Activated CD8-positive, alpha-beta memory T cell treated with anti-CD3 and anti-CD28 coated beads, Interleukin-2, amount 50 U/mL, for 24 hours (primary cell): ENCODE measurements around the gene DXO.
"Not testable (repeated sequence)": the region's sequence is repeated elsewhere in the genome, so short reads cannot be mapped to it uniquely, and the experiment has no call there.

Experiments used
- DNase-seq: peaks from one replicate; pipeline ENCODE4 v3.0.0-alpha.2; 2020; ENCODE audit errors: extremely low read depth

The DXO gene

DNA sequence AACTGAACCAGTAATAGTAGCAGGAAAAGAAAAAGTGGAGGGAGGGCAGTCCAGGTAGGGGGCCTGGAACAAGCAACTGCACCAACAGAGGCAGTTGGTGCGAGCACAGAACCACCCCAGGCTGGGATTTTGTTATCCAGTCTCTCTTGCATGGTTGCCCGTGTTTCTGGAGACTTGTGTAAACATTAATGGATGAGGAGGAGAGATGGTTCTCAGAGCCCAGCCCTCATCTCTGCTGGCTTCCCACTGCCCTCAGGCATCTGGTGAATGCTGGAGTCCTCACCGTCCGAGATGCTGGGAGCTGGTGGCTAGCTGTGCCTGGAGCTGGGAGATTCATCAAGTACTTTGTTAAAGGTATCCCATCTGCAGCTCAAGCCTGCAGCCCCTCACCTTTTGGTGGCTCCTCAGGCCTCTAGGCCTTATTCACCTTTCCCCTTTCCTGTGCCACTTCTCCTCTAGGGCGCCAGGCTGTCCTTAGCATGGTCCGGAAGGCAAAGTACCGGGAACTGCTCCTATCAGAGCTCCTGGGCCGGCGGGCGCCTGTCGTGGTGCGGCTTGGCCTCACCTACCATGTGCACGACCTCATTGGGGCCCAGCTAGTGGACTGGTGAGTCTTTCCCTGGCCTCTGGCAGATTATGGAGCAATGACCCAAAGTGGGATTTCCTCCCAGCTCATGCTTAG, 8.4 kb upstream of the DXO start:
- DNase-seq: not testable (repeated sequence)

DNA sequence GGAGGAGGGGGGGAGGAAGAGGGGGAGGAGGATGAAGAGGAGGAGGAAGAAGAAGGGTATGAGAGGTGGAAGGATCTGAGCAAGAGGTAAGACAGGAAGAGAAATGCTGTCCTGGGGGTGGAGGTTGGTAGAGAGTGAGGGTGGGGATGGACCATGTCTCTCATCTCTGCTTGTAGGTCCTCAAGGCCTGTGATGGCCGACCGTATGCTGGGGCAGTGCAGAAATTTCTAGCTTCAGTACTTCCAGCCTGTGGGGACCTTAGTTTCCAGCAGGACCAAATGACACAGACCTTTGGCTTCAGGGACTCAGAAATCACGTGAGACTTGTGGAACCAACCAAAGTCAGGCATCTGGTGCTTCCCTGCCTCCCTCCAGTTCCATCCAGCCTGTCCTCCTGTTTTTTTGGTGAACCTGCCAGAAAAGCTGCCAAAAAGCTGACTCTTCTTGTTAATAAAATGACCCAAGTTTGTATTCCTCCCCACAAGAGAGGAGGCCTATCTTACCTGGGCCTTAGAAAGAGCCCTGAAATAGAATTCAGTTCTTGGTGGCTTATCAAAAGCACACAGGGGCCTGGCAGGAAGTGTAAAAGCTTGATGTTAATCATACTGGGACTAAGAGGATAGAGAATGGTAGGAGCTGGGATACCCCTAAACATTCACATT, 7.4 kb upstream of the DXO start:
- no peak for DNase-seq

DNA sequence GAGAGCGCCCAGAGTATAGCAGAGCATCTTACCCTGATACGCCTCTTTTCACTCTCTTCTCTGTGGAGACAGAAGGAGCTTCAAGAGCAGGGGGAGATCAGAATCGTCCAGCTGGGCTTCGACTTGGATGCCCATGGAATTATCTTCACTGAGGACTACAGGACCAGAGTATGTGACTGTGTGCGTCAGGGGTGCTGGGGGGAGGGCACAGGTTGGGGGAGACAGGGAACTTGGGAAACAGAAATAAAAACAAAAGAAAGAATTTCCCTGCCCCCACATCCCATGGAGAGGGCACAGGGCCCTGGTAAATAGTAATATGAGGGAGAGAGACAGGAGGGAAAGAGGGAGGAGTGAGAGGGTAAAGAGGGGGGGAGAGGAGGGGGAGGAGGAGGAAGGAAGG, 6.9 kb upstream of the DXO start:
- DNase-seq: no peak

DNA sequence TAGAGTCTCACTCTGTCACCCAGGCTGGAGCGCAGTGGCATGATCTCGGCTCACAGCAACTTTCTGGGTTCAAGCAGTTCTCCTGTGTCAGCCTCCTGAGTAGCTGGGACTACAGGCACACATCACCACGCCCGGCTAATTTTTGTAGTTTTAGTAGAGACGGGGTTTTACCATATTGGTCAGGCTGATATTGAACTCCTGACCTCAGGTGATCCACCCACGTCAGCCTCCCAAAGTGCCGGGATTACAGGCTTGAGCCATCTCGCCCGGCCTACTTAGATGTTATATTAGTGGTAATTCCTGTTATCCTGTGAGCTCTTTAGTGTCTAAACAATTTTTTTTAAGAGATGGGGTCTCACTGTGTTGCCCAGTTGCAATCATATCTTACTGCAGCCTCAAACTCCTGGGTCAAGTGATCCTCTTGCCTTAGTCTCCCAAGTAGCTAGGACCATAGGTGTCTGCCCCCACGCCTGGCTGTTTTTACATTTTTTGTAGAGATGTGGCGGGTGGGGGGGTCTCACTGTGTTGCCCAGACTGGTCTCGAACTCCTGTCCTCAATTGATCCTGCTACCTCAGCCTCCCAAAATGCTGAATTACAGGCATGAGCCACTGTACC, 6.0 kb upstream of the DXO start:
- DNase-seq: no peak

DNA sequence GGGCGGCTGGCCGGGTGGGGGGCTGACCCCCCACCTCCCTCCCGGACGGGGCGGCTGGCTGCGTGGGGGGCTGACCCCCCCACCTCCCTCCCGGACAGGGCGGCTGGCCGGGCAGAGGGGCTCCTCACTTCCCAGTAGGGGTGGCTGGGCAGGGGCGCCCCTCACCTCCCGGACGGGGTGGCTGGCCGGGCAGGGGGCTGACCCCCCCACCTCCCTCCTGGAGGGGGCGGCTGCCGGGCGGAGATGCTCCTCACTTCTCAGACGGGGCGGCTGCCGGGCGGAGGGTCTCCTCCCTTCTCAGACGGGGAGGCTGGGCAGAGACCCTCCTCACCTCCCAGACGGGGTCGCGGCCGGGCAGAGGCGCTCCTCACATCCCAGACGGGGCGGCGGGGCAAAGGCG, 4.1 kb upstream of the DXO start:
- not testable (repeated sequence) for DNase-seq

DNA sequence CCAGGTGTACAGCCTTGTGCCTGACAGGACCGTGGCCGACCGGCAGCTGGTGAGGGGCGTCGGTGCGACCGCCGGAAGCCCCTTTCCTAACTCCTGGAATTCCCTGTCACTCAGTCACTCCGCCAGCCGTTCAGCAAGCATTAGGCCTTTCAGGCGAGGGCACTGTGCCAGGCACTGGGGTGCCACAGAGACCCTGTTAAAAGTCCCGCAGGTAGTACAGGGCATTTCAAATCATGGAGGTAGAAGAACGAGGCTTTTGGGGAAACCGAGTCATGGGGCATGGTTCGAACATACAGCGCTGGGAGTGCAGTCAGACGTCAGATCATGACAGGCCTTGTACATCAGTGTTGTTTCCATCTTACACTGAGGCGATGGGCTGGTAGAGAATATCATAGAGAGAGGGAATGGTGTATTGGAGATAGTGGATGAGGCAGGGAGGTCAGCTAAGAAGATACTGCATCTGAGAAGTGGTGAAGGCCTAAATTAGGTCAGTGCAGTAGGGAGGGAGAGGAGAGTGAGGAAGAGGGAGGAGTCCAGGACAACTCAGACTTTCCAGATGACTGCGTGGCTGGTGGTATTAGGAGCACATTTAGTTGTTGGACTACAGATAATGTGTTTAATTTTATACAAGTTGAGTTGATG, 892 bp upstream of the DXO start:
- DNase-seq: no peak

DNA sequence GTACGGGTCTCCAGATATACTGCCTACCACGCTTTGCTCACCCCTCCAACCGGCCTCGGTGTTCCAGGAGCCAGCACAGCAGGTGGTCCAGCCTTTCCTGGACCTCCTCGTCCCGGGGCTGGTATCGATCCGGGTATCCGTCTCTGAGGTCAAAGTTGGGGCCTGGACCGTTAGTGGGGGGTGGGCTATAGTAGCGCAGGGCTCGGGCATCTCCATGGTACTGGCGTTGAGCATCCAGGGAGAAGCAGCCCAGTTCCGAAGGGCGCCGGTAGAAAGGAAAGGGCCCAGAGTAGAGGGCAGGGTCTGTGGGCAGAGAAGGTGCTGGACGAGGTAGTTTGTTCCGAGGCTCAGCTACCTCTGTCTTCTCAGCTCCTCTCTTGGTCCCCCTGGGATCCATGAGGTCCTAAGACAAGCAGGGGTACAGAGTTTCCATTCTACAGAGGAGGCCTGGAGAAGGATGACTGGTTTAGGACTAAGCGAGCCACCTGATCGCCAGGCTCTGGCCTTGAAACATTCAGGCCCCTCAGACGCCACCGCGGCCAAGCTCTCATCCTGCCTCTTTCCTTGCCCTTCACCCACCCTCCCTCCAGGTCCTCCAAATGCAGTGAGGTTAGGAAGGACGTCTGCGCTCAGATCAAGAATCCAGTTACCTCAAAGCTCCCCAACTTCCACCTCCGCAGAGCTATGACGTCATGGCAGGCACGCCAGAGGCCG, 502 bp downstream of the DXO start:
- no peak for DNase-seq

DNA sequence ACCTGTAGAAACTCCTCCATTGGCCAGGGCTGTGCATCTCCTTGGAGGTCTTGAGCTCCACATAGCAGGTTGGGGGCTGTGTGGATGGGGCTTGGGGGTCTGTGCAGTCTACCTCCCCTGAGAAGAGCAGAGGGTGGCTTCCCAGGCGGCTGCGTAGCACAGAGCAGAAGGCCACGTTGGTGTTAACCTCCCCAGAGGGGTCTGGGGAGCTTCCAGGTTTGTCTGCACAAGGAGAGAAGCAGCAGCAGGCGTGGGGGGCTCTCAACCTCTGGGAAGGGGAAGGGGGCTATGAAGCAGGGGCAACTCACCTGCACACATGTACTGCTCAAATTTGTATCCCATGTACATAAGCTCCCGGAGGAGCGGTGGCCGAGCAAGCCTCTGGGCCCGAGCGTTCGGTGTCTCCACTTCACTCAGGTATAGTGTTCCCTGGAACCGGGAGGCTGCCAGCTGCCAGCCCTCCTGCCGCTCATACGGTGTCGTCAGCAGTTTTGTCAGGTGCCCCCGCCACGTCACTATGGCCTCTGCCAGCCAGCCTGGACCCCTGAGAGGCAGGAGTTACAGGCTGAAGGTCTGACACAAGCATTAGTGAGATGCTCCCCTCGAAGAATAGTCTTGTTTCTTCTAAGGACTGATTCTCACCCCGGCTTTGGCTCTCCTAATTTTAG, 1.2 kb downstream of the DXO start:
- no peak for DNase-seq

DNA sequence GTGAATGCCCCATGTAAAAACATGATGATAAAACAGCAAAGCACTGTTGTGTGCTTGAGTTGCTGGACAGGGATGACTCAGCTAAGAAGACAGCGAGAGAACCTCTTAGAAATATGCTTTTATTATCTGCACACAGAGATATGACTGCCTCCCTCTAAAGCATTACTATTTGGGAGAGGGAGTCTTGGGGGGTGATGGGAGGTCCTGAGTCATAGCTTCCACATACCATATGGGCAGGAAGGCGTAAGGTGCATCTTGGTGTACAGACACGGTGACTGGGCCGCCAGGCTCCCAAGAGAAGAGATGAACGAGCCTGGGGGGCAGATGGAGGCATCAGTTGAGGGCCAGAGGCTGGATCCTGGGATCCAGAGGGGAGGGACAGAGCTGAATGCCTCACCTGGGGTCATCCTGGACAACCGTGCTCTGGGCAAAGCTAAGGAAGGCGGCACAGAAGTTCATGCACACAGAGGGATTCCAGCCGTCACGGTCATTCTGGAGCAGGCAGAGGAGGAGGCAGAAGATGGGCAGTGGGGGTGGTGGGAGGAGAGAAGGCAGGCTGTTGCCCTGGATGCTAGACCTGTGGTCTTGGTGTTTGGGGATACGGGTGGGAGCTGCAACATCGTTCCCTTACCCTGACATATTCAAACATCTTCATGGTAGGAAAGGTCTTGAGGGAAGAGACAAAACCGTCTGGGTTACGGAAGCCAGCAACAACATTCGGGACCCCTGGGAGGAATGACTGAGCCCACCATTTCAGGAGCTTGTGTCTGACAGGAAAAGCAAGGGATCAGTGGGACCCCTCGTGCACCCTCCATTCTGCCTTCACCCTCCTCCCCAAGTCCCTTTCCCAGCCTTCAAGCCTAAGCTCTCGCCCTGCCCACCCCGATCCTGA, 2.0 kb downstream of the DXO start:
- no peak for DNase-seq

DNA sequence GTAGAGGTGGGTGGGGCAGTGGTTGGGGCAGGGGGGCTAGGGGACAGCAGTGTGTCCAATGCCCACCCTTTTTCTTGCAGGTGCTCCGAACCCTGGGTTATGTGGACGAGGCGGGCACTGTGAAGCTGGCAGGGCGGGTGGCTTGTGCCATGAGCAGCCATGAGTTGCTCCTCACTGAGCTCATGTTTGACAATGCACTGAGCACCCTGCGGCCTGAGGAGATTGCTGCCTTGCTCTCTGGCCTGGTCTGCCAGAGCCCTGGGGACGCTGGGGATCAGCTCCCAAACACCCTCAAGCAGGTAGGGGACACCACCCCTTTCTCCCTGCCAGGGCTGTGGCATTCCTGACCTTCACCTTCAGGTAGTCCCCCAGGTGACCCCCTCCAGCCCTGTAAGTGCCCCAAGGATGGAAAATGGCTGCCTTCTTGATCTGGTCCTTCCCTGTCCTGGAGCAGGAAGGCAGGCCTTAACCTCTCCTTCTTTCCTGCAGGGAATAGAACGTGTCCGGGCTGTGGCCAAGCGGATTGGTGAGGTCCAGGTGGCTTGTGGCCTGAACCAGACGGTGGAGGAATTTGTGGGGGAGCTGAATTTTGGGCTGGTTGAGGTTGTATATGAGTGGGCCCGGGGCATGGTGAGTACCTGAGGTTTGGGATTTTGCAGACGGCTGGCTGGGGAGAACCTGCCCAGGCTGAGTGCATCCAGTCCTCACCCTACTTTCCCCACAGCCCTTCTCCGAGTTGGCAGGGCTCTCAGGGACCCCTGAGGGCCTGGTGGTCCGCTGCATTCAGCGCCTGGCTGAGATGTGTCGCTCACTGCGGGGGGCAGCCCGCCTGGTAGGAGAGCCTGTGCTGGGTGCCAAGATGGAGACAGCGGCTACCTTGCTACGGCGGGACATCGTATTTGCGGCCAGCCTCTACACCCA, 2.9 kb downstream of the DXO start:
- no peak for DNase-seq

DNA sequence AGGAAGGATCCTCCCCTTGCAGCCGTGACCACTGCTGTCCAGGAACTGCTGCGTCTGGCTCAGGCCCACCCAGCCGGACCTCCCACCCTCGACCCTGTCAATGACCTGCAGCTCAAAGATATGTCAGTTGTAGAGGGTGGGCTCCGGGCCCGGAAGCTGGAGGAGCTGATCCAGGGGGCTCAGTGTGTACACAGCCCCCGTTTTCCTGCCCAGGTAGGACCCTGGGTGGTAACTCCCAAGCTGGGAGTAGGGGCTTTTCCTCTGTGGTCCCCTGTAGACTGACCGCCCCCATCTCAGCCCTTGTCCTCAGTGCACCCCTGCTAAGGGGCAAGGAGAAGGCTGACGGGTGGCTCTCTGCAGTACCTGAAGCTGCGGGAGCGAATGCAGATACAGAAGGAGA, 3.6 kb downstream of the DXO start:
- no peak for DNase-seq

DNA sequence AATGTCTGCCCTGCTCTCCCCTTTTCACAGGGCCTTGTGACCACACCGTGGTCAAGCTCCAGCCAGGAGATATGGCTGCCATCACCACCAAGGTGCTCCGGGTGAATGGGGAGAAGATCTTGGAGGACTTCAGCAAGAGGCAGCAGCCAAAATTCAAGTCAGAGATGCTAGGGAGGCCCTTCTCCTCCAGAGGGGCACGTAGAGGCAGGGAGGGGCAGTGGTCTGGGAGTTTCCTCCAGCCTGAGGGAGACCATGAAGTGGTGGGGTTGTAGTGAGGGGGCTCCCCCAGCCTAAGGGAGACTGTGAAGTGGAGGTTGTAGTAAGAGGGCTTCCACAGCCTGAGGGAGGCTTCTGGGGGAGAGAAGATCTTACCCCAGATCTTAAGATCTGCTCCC, 4.0 kb downstream of the DXO start:
- no peak for DNase-seq

DNA sequence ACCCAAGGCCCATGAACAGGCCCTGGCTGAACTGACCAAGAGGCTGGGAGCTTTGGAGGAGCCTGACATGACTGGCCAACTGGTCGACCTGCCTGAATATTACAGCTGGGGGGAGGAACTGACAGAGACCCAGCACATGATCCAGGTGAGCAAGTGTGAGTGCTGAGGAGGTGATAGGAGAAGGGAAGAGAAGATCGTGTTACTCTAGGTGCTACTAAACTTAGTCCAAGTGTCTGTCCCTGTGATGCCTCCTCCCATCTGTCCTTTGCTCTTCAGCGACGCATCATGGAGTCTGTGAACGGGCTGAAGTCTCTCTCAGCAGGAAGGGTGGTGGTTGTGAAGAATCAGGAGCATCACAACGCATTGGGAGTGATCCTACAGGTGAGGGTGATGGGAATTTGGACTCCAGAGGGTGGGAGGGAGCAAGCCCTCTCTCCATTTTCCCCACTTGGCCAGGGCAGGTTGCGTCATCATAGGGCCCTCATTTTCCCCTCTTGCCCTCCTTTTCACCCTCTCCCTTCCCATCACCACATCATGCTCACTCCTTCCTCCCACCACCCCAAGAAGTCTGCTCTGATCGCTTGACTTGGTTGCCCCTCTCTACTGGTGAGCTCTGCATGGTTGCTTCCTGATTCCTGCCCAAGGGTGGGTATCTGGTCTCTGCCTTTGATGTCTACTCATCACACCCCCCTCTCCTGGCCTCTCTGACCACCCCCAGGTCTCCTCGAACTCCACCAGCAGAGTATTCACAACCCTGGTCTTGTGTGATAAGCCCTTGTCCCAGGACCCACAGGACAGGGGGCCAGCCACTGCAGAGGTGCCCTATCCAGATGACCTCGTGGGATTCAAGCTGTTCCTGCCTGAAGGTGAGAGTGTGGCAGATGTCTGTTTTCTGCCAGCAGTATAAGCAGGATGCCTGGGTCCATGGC, 4.7 kb downstream of the DXO start:
- DNase-seq: no peak

DNA sequence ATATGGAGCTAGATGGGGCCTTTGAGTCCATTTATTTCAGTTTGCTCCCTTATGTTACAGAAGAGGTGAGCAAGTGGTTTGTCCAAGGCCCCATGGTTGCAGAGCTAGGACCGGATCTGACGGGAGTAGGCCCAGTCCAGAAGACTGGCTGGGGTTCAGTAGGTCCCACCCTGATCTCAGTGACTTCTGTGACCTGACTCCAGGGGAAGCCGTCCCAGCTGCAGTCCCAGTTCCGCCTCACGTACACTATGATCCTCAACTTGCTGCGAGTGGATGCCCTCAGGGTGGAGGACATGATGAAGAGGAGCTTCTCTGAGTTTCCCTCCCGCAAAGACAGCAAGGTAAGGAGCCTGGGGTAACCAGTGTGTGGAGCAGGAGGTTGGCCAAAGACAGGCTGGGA, 5.4 kb downstream of the DXO start:
- DNase-seq: no peak

DNA sequence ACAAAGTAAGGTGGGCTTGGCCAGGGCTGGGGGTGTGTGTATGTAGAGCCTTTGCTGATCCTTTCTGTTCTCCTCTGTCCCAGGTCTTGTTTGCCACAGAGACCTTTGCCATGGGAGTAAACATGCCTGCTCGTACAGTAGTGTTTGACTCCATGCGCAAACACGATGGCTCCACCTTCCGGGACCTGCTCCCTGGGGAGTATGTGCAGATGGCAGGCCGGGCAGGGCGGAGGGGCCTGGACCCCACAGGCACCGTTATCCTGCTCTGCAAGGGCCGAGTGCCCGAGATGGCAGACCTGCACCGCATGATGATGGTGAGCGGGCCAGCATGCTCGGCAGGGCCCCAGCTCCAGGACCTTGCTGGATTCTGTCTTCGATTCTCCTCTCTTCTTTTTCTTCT, 6.2 kb downstream of the DXO start:
- DNase-seq: no peak

DNA sequence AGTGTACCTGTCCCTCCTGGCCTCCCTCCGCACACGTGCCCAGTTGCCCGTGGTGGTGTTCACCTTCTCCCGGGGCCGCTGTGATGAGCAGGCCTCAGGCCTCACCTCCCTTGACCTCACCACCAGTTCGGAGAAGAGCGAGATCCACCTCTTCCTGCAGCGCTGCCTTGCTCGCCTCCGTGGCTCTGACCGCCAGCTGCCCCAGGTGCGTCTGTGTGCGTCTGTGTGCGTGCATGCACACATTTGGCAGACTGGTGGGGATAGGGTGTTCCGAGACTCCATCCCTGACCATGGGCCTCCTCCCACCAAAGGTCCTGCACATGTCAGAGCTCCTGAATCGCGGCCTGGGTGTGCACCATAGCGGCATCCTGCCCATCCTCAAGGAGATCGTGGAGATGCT, 8.0 kb downstream of the DXO start:
- no peak for DNase-seq

DNA sequence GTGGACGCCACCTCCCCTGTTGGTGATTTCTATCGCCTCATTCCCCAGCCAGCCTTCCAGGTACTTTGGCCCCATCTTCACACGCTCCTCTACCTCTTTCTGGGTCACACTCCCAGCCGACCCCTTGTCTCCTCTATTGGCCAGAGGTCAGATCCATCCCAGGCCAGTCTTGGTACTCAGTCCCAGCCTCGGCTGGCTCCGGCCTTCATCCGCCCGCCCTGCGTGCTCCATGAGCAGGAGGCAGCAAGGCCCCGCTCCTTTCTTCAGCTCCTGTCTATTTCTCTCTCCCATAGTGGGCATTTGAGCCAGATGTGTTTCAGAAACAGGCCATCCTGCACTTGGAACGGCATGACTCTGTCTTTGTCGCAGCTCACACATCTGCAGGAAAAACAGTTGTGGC, 10.3 kb downstream of the DXO start:
- DNase-seq: no peak
